Peyer's patch (tissue), 4 donors: Measurements from ENCODE around the gene ZC3HAV1L. TPM values are rescaled to one million over a fixed set of nuclear protein-coding genes. Genes with fewer than 3 reads are reported as not detected.

Source experiments
- DNase-seq, 3 donors: peaks; one replicate each; pipeline ENCODE4 v3.0.0-alpha.2; 2017 to 2019
- H3K27ac ChIP-seq, 4 donors: fragments of 200-600 bp; sonication (generic); one replicate each; pipeline ENCODE4 v1.5.1; 2016 to 2019
- H3K27me3 ChIP-seq, 2 donors: fragments of 200-600 bp; sonication (generic); one replicate each; pipeline ENCODE4 v1.5.1; 2019
- H3K36me3 ChIP-seq, 3 donors: fragments of 200-600 bp; sonication (generic); one replicate each; pipeline ENCODE4 v1.5.1; 2016 to 2019
- H3K4me1 ChIP-seq, 4 donors: fragments of 200-600 bp; sonication (generic); one replicate each; pipeline ENCODE4 v1.5.1; 2016 to 2019
- H3K4me3 ChIP-seq, 4 donors: fragments of 200-600 bp; sonication (generic); 1 replicate in 3 of 4; 2 replicates in 1 of 4; pipeline ENCODE4 v1.5.1; 2016 to 2019; ENCODE audit warnings: mild to moderate bottlenecking in 1 of 4
- H3K9me3 ChIP-seq, 4 donors: fragments of 200-600 bp; sonication (generic); one replicate each; pipeline ENCODE4 v1.5.1; 2016 to 2019; ENCODE audit warnings: mild to moderate bottlenecking in 1 of 4
- POLR2A ChIP-seq, 2 donors: fragments of 450-650 bp; IDR thresholded peaks; one replicate each; pipeline ENCODE4 v1.5.1; 2017; ENCODE audit warnings: antibody characterized with exemption in 2 of 2, mild to moderate bottlenecking in 2 of 2, moderate library complexity in 2 of 2
- total RNA-seq, 4 donors: library from RNA; depleted of rRNA; stranded (reverse); fragments of >200 nt; gene quantifications; one replicate each; pipeline ENCODE4 v1.1.0, GENCODE V29; 2016
- TF ChIP-seq, protein P1 (sequence below), 6 experiments: fragments of 450-650 bp in 4 of 6; fragments of 200-600 bp in 2 of 6; sonication (generic) in 1 of 6; IDR thresholded peaks; one replicate each; pipeline ENCODE4 v1.5.1; 2017 to 2019; ENCODE audit warnings: antibody characterized with exemption in 6 of 6, mild to moderate bottlenecking in 3 of 6, moderate library complexity in 1 of 6

Gene ZC3HAV1L
- total RNA-seq, 4 donors from 2014 or later: 7.7 to 25.6 (median 13.6) TPM

- TF ChIP-seq, protein P1, sequence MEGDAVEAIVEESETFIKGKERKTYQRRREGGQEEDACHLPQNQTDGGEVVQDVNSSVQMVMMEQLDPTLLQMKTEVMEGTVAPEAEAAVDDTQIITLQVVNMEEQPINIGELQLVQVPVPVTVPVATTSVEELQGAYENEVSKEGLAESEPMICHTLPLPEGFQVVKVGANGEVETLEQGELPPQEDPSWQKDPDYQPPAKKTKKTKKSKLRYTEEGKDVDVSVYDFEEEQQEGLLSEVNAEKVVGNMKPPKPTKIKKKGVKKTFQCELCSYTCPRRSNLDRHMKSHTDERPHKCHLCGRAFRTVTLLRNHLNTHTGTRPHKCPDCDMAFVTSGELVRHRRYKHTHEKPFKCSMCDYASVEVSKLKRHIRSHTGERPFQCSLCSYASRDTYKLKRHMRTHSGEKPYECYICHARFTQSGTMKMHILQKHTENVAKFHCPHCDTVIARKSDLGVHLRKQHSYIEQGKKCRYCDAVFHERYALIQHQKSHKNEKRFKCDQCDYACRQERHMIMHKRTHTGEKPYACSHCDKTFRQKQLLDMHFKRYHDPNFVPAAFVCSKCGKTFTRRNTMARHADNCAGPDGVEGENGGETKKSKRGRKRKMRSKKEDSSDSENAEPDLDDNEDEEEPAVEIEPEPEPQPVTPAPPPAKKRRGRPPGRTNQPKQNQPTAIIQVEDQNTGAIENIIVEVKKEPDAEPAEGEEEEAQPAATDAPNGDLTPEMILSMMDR (IDR thresholded peaks at IDR 0.05): no peak
- TF ChIP-seq POLR2A (IDR thresholded peaks at IDR 0.05): no peak
- no peaks in the 10 kb centered on the region for H3K4me1 ChIP-seq
- no peak overlapping the region for H3K4me3 ChIP-seq
- no peak overlapping the region for H3K27ac ChIP-seq
- DNase-seq: no peak
- H3K27me3 ChIP-seq: no peaks in the 10 kb centered on the region
- H3K36me3 ChIP-seq: peaks cover 0 to 90% (median 0%) of the 10 kb centered on the region in 3 donors
- H3K9me3 ChIP-seq: no peaks in the 10 kb centered on the region
Measured at GRCh38 chr7:139049936-139050335, 14.1 kb upstream of the ZC3HAV1L start.

DNA sequence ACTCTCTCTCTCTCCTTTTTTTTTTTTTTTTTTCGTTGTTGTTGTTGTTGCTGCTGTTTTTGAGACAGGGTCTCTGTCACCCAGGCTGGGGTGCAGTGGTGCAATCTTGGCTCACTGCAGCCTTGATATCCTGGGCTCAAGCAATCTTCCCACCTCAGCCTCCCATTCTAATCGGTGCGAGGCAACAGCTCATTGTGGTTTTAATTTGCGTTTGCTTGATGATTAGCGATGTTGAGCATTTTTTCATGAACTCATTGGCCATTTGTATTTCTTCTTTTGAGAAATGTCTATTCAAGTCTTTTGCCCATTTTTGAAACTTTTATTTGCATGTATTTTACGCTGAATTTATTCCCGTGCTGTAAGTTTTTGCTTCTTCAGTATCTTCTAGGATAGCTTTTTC, 13.3 kb upstream of the ZC3HAV1L start:
- no peak for DNase-seq
- Histone ChIP-seq H3K4me1 (no peaks in the 10 kb centered on the region), H3K27ac (no peak overlapping the region), H3K4me3 (no peak overlapping the region), H3K36me3 (peaks cover 0 to 81% (median 0%) of the 10 kb centered on the region in 3 donors), H3K9me3 (no peaks in the 10 kb centered on the region), H3K27me3 (no peaks in the 10 kb centered on the region)
- TF ChIP-seq POLR2A (IDR thresholded peaks at IDR 0.05): no peak
- TF ChIP-seq, protein P1 (IDR thresholded peaks at IDR 0.05): no peak

DNA sequence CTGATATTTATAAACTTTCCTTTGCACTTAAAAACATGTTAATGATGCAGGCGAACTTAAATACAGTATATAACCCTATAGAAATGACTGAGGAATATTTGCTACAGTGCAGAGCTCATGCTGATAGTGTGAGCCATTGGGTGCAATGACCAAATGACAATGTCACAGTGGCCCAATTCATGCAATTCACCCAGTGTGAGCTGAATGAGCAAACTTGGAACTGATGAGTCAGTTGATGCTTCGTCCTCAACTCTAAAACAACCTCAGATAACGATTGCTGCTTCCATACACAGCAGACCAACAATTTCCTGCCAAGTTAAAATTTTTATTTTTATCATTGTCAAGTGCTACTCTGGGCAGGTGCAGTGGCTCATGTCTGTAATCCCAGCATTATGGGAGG, 12.1 kb upstream of the ZC3HAV1L start:
- no peak for TF ChIP-seq POLR2A (IDR thresholded peaks at IDR 0.05)
- TF ChIP-seq, protein P1 (IDR thresholded peaks at IDR 0.05): no peak
- no peaks in the 10 kb centered on the region for H3K9me3 ChIP-seq
- H3K27me3 ChIP-seq: no peaks in the 10 kb centered on the region
- H3K4me3 ChIP-seq: no peak overlapping the region
- H3K4me1 ChIP-seq: no peaks in the 10 kb centered on the region
- DNase-seq: no peak
- H3K36me3 ChIP-seq: peaks cover 0 to 70% (median 0%) of the 10 kb centered on the region in 3 donors
- no peak overlapping the region for H3K27ac ChIP-seq

DNA sequence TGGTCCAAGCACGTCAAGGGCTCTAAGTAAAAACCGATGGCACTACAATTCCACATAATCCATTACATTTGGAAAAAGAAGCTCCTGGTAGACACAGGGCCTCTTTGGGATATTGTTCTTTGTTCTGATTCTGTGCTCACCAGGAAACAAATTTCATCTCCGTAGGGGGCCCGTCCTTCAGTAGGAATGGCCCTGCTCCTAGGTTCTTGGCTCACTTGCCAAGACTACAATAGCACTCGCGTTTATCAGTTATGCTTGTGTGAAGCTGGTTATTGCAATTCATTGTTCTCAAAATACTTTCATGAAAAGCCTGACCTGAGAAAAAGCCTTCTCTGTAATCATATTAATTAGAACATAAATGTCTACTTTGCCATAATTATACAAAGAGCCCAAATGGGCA, 10.3 kb upstream of the ZC3HAV1L start:
- Histone ChIP-seq H3K27me3 (no peaks in the 10 kb centered on the region), H3K4me3 (no peak overlapping the region), H3K36me3 (peaks cover 0 to 52% (median 0%) of the 10 kb centered on the region in 3 donors), H3K9me3 (no peaks in the 10 kb centered on the region), H3K27ac (no peak overlapping the region), H3K4me1 (peaks cover 0 to 5% (median 2%) of the 10 kb centered on the region in 4 donors)
- DNase-seq: no peak
- TF ChIP-seq, protein P1 (IDR thresholded peaks at IDR 0.05): no peak
- no peak for TF ChIP-seq POLR2A (IDR thresholded peaks at IDR 0.05)

GRCh38 chr7:139044813-139045794, 9.3 kb upstream of the ZC3HAV1L start:
- no peak for TF ChIP-seq POLR2A (IDR thresholded peaks at IDR 0.05)
- TF ChIP-seq, protein P1 (IDR thresholded peaks at IDR 0.05): no peak
- Histone ChIP-seq H3K27me3 (no peaks in the 10 kb centered on the region), H3K4me3 (no peak overlapping the region), H3K36me3 (peaks cover 0 to 41% (median 0%) of the 10 kb centered on the region in 3 donors), H3K9me3 (no peaks in the 10 kb centered on the region), H3K27ac (peak overlapping the region in 1 of 4 donors; percentile 19), H3K4me1 (peaks cover 0 to 5% (median 2%) of the 10 kb centered on the region in 4 donors)
- peak in 1 of 3 donors; percentile 59 for DNase-seq
